ENCODE results near the gene ADAMTSL3.

Gene ADAMTSL3

GRCh38 chr15:83873966-83874365 lies 220.0 kb downstream of the ADAMTSL3 start:
- DNase-seq (ENCODE audit: low spot score) (no peak), ATAC-seq (ENCODE audit: low read depth) (no peak)
- H3K4me1 ChIP-seq (ENCODE audit: insufficient read depth, poor library complexity, severe bottlenecking): peaks cover 7% of the 10 kb centered on the region
- no peaks in the 10 kb centered on the region for H3K36me3 ChIP-seq (ENCODE audit: low read depth)
- H3K27me3 ChIP-seq (ENCODE audit: insufficient read depth, poor library complexity, severe bottlenecking): no peaks in the 10 kb centered on the region
- H3K27ac ChIP-seq (ENCODE audit: poor library complexity, severe bottlenecking): no peak overlapping the region
- no peak overlapping the region for H3K4me3 ChIP-seq (ENCODE audit: severe bottlenecking)
- no peak for TF ChIP-seq CTCF (IDR thresholded peaks at IDR 0.05; ENCODE audit: poor library complexity, severe bottlenecking)
- H3K9me3 ChIP-seq (ENCODE audit: severe bottlenecking): no peaks in the 10 kb centered on the region

GRCh38 chr15:83880529-83880928 lies 226.6 kb downstream of the ADAMTSL3 start:
- no peak overlapping the region for H3K27ac ChIP-seq (ENCODE audit: poor library complexity, severe bottlenecking)
- H3K9me3 ChIP-seq (ENCODE audit: severe bottlenecking): no peaks in the 10 kb centered on the region
- ATAC-seq (ENCODE audit: low read depth) (no peak), DNase-seq (ENCODE audit: low spot score) (no peak)
- no peaks in the 10 kb centered on the region for H3K4me1 ChIP-seq (ENCODE audit: insufficient read depth, poor library complexity, severe bottlenecking)
- H3K4me3 ChIP-seq (ENCODE audit: severe bottlenecking): no peak overlapping the region
- no peak for TF ChIP-seq CTCF (IDR thresholded peaks at IDR 0.05; ENCODE audit: poor library complexity, severe bottlenecking)
- H3K36me3 ChIP-seq (ENCODE audit: low read depth): no peaks in the 10 kb centered on the region
- H3K27me3 ChIP-seq (ENCODE audit: insufficient read depth, poor library complexity, severe bottlenecking): no peaks in the 10 kb centered on the region

- ATAC-seq (ENCODE audit: low read depth): no peak
- H3K4me3 ChIP-seq (ENCODE audit: severe bottlenecking): no peak overlapping the region
- no peaks in the 10 kb centered on the region for H3K27me3 ChIP-seq (ENCODE audit: insufficient read depth, poor library complexity, severe bottlenecking)
These were observed 227.2 kb downstream of the ADAMTSL3 start for GRCh38 chr15:83881156-83881555.

GRCh38 chr15:83886321-83886720 lies 232.4 kb downstream of the ADAMTSL3 start:
- H3K27ac ChIP-seq (ENCODE audit: poor library complexity, severe bottlenecking): no peak overlapping the region
- no peak for DNase-seq (ENCODE audit: low spot score)
- no peaks in the 10 kb centered on the region for H3K36me3 ChIP-seq (ENCODE audit: low read depth)
- H3K4me1 ChIP-seq (ENCODE audit: insufficient read depth, poor library complexity, severe bottlenecking): peaks cover 9% of the 10 kb centered on the region
- H3K27me3 ChIP-seq (ENCODE audit: insufficient read depth, poor library complexity, severe bottlenecking): no peaks in the 10 kb centered on the region
- H3K9me3 ChIP-seq (ENCODE audit: severe bottlenecking): no peaks in the 10 kb centered on the region
- no peak for ATAC-seq (ENCODE audit: low read depth)
- TF ChIP-seq CTCF (IDR thresholded peaks at IDR 0.05; ENCODE audit: poor library complexity, severe bottlenecking): no peak
- no peak overlapping the region for H3K4me3 ChIP-seq (ENCODE audit: severe bottlenecking)

More at GRCh38 chr15:83881156-83881555, 227.2 kb downstream of the ADAMTSL3 start:
- Histone ChIP-seq H3K4me1 (ENCODE audit: insufficient read depth, poor library complexity, severe bottlenecking) (no peaks in the 10 kb centered on the region), H3K36me3 (ENCODE audit: low read depth) (no peaks in the 10 kb centered on the region), H3K9me3 (ENCODE audit: severe bottlenecking) (no peaks in the 10 kb centered on the region), H3K27ac (ENCODE audit: poor library complexity, severe bottlenecking) (no peak overlapping the region)
- TF ChIP-seq CTCF (IDR thresholded peaks at IDR 0.05; ENCODE audit: poor library complexity, severe bottlenecking): no peak
- no peak for DNase-seq (ENCODE audit: low spot score)

GRCh38 chr15:83887404-83887803 lies 233.5 kb downstream of the ADAMTSL3 start:
- no peaks in the 10 kb centered on the region for H3K36me3 ChIP-seq (ENCODE audit: low read depth)
- ATAC-seq (ENCODE audit: low read depth) (no peak), DNase-seq (ENCODE audit: low spot score) (no peak)
- H3K27me3 ChIP-seq (ENCODE audit: insufficient read depth, poor library complexity, severe bottlenecking): no peaks in the 10 kb centered on the region
- H3K9me3 ChIP-seq (ENCODE audit: severe bottlenecking): no peaks in the 10 kb centered on the region
- H3K27ac ChIP-seq (ENCODE audit: poor library complexity, severe bottlenecking): no peak overlapping the region
- peaks cover 9% of the 10 kb centered on the region for H3K4me1 ChIP-seq (ENCODE audit: insufficient read depth, poor library complexity, severe bottlenecking)
- TF ChIP-seq CTCF (IDR thresholded peaks at IDR 0.05; ENCODE audit: poor library complexity, severe bottlenecking): no peak
- no peak overlapping the region for H3K4me3 ChIP-seq (ENCODE audit: severe bottlenecking)
